GM12892 (cell line): ENCODE measurements around the gene AGXT.

Source experiments
- DNase-seq: peaks from one replicate; pipeline ENCODE4 v3.0.0; 2011; ENCODE audit not compliant: insufficient read length
- FAIRE-seq: peaks from 2 replicates; lab custom pipeline; 2011; peaks lifted over from hg19 to GRCh38; lab: Jason Lieb, UNC
- POLR2A ChIP-seq: IDR thresholded peaks from 2 replicates; pipeline ENCODE4 v1.6.1; 2011; ENCODE audit warnings: low read depth, low read length, control low read depth
- POLR2AphosphoS5 ChIP-seq: IDR thresholded peaks from 2 replicates; pipeline ENCODE4 v1.6.1; 2011; ENCODE audit warnings: low read depth, low read length, control low read depth
- TAF1 ChIP-seq: IDR thresholded peaks from 2 replicates; pipeline ENCODE4 v1.6.1; 2011; ENCODE audit warnings: low read depth, mild to moderate bottlenecking, control low read depth, low read length, borderline replicate concordance

The AGXT gene

DNA sequence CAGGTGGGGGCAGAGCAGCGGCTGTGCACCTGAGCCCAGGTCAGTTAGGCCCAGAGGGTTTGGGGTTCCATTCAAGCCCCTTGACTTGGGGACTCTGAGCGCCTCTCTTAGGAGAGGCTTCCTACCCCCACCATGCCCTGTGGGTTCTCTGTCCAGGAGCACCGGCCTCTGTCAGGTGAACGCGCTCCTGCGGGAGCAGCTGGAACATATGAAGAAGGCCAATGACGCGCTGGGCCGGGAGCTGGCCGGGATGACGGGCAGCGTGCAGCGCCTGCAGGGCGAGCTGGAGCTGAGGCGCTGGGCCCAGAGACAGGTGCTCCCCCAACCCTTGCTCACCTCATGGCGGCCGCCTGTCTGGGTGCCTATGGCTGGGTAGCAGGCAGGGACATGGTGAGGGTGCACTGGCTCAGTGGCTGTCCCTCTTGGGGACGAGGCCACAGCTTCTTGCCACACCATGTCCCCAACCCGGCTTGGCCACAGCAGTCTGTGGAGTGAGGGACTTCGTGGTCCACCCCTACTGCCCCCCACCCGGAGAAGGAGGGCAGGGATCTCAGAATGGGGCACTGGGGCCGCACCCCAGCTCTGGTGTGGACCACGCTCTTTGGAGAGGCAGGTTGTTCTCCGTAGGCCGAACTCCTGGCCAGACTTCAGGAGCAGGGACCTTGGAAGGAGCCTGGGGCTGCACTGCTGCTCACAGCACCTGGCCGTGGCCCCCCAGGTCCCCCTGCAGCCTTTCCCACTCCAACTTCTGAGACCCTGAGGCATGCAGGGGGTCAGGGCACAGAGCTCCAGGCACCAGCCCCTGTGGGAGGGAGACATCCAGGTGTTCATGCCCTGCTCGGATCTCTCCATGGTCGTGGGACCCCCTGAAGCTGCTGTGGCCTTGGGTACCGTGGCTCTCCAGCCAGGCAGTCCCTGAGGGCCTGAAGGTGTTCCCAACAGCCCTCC, 57.2 kb downstream of the AGXT start:
- no peak for FAIRE-seq
- no peak for TF ChIP-seq POLR2A
- TF ChIP-seq POLR2AphosphoS5, result no peak
- TF ChIP-seq TAF1, result no peak
- no peak for DNase-seq

DNA sequence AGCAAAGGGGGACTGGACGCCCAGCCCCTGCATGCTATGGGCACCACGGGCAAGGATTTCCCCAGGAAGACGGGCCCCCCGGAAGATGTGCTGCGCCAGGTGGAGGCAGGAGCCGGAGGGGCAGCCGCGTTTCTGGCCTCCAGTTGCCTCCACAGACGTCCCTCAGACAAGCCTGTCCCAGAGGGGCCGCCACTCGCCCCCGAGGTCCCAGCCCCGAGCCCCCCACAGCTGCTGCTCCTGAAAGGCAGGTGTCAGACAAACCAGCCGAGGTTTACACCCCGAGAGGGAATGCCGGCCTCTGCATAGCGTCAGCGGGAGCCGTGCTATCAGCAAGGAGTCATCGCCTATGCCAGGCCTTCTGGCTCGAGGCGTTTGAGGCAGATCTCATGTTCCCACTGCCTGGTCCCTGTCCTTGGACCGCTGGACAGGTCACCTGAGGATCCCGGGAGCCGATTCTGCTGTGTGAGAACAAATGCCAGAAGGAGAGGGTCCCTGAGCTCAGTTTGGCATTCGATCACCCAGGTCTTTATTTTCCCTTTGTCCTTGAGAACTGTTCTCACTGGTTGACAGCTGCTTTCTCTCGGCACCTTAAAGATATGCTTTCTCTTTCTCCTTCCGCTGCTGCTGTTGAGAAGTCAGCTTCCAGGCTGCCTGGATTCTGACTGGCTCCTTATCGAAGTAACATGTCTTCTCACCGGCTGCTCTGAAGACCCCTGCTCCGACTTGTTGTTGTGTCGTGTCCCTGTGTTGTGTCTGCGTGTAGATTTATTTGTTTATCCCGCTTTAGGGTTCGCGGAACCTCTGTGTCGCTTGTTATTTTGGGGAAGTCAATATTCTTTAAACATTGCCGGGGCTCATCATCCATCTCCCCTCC, 58.1 kb downstream of the AGXT start:
- TF ChIP-seq POLR2AphosphoS5, result no peak
- TF ChIP-seq TAF1, result no peak
- no peak for TF ChIP-seq POLR2A
- FAIRE-seq (no peak), DNase-seq (no peak)

DNA sequence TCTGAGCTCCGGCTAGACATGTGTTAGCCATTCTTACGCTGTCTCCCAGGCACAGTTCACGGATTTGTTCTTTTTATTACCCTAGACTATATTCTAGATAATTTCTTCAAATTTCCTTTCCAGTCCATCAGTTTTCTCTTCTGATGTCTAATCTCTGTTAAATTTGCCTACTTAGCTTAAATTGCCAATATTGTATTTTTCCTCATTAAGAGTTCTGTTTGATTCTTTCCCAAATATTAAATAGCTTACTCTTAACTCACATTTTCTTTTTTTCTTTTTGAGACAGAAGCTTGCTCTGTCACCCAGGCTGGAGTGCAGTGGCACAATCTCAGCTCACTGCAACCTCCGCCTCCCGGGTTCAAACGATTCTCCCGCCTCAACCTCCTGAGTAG, 58.8 kb downstream of the AGXT start:
- FAIRE-seq (no peak), DNase-seq (no peak)
- no peak for TF ChIP-seq POLR2A
- TF ChIP-seq TAF1, result no peak
- no peak for TF ChIP-seq POLR2AphosphoS5

DNA sequence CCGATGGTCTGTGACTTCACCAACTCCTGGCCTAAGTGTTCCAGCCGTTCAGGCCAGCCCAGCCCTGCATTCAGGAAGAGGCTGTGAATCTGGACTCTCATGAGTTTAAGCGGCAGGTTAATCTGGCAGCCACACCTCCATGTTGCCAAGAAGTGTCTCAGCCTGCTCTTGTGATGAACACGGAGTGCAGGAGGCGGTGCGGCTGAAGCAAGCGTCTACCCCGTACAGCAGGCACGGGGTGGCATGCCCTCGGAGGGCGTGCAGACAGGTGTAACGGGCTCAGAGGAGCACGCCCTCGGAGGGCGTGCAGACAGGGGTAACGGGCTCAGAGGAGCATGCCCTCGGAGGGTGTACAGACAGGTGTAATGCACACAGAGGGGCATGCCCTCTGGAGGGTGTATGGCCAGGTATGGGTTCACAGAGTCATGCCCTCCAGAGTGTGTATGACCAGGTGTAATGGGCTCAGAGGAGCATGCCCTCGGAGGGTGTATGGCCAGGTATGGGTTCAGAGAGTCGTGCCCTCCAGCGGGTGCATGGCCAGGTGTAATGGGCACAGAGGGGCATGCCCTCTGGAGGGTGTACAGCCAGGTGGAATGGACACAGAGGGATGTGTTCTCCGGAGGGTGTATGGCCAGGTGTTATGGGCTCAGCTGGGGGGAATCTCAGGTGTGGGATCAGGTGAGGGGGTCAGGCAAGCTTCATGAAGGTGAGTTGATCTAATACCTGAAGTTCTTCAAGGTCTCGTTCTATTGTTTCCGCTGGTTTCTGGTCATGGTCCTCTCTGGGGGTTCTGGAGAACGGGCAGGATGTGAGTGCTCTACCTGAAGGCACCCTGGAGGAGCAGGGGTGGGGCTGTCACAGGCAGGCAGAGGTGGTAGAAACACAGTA, 60.1 kb downstream of the AGXT start:
- TF ChIP-seq POLR2A (no peak), TAF1 (no peak), POLR2AphosphoS5 (no peak)
- no peak for DNase-seq
- FAIRE-seq, result no peak

DNA sequence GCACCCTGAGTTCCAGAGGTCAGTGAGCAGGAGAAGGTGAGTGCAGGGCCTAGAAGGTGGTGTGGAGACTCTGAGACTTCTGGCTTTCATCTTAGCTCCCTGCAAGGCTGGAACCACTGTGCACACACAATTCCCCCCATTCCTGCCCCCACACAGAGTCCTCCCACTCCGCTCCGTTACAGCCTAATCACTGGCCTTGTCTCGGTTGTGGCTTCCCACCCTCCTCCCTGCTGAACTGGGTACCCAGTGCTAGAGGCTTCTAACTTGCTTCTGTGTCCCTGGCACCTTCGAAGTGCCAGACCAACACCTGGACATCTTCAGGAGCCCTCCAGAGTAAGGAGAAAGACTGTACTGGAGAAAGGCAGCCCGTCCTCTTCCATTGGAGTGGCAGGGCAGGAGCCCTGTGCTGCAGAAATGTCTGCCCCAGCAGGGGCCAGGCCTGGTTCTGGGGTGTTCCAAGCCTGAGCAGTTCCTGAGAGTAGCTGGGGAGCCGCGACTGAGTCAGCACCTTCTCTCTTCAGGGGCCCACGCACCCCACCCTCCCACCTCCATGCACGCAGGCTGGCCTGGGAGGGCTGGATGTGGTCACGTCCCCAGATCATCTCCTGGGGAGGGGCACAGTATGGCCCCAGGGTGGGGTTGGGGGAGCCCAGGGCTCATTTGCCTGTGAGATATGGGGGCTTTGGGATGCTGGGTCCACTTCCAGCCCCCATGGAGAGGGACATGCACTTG, 60.9 kb downstream of the AGXT start:
- TF ChIP-seq TAF1 (no peak), POLR2A (no peak), POLR2AphosphoS5 (no peak)
- no peak for FAIRE-seq
- DNase-seq, result no peak
